MV-4-11 (cell line): ENCODE results near the gene CORIN.
"Not testable (repeated sequence)": the region's sequence is repeated elsewhere in the genome, so short reads cannot be mapped to it uniquely, and the experiment has no call there.

ENCODE experiments used
- DNase-seq: peaks from one replicate; lab custom pipeline; 2025; lab: John Stamatoyannopoulos, UW

CORIN gene

DNA sequence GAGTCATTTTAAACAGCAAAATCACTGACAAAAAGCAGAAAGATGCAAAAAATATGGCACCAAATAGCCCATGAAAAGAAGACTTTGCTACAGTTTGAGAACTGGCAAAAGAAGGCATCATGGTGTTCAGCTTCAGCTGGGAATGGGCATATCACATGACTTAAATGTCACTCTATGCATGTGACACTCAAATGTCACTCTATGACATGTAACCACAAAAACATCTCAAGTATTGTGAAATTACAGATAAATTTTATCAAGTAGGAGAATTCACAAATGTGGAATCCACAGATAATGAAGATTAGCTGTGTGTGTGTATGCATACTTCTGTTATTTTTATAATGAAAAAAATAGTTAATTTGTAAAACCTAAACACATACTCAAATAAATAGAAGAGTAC, 270.9 kb downstream of the CORIN start:
- DNase-seq: no peak

DNA sequence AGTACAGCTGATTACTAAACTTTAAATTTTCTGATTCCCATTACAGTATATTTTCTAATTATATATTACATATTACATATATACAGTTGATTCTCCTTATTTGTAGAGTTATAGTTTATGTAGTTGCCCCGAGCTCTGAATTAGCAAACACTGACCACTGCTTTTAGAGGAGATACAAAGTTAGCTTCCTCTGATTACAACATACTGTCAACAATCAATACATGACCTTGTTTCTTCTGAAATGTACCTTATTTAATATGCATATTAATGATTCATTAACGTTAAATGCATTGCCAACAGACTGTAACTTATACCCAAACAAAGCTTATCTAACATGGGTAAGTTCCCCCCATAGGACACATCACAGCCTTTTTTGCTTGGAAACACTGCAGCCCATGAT, 271.3 kb downstream of the CORIN start:
- no peak for DNase-seq

DNA sequence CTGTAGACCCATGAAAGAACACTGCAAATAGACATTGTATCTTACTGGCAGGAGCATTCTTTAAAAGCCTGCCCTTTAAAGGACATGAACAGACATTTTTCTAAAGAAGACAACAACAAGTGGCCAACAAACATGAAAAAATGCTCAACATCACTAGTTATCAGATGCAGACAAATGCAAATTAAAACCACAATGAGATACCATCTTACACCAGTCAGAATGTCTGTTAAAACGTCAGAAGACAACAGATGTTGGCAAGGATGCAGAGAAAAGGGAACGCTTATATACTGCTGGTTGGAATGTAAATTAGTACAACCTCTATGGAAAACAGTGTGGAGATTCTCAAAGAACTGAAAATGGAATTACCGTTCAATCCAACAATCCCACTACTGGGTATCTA, 275.6 kb downstream of the CORIN start:
- no peak for DNase-seq

- DNase-seq: no peak
Measured at GRCh38 chr4:47561331-47561730, 276.5 kb downstream of the CORIN start.

GRCh38 chr4:47560682-47561081, 277.2 kb downstream of the CORIN start:
- no peak for DNase-seq

DNA sequence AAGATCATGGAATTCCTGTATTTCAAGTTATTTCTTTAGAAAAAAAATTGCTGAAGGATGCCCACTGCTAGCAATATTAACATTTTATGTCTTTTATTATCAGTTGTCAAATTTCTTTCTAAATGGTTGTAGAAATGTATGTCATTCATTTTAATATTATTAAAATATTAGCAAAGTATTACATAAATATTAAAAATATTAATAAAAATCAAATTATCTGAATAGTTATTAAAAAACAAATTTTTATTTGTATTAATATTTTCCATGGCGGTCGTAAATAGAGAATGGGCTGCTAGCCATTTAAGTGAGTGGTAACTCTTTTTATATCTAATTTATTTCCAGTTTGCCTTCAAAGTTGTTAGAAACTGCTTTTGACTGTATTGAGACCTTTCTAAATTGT, 280.6 kb downstream of the CORIN start:
- no peak for DNase-seq

DNA sequence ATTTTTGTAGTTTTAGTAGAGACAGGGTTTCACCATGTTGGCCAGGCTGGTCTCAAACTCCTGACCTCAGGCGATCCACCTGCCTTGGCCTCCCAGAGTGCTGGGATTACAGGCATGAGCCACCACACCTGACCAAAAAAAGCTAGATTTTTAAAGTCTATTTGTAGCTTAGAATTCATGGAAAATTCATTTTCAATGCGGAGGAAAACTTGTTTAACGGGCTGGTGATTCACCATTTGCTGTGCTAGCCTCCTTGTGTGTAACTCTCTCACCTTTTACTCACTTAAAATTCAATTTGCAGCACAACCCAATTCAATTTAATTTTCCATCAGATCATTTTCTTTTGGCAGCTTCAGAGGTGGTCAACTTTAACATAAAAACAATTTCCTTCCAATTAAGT, 281.9 kb downstream of the CORIN start:
- DNase-seq: not testable (repeated sequence)

- no peak for DNase-seq
Measured at GRCh38 chr4:47553329-47554125, 284.3 kb downstream of the CORIN start.

GRCh38 chr4:47551682-47552081, 286.2 kb downstream of the CORIN start:
- no peak for DNase-seq

DNA sequence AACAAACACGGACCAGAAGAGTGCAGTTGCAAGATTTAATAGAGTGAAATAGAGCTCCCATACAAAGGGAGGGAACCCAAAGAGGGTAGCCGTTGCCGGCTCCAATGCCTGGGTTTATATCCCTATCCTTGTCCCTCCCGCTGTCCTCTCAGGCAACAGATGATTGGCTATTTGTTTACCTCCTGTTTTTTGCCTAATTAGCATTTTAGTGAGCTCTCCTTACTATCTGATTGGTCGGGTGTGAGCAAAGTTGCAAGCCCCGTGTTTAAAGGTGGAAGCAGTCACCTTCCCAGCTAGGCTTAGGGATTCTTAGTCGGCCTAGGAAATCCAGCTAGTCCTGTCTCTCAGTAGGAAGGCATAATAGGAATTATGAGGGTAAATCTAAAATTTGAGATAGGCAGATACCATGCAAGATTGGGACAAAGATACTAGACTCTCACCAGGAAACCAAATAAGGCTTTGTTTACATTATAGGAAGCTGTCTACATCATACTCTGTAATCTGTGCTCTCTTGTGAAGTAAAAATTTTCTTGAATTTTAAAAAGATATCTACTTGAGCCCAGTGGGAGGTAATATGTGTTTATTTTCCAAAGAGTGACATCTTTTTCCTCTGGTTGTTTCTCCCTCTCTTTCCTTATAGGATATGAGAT, 286.8 kb downstream of the CORIN start:
- no peak for DNase-seq

DNA sequence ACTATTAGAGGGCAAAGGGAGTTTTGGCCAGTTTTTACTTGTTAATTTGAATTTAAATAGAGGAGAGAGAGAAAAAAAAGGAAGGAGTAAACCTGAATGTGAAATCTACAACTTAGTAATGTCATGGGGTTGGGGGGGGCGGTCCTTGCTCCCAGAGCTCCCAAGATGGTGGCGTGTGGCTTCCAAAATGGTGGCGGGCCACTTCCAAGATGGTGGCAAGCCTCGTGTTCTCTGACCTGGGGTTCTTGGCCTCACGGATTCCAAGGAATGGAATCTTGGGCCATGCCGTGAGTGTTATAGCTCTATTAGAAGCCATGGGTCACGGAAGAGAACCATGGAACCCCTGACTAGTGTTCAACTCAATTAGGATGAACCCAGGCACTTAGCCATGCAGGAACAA, 287.5 kb downstream of the CORIN start:
- not testable (repeated sequence) for DNase-seq
